H1 (cell line): Measurements from ENCODE around the gene UBR7. TPM values are rescaled to one million over a fixed set of nuclear protein-coding genes. Genes with fewer than 3 reads are reported as not detected.

Experiments used
- ASH2L ChIP-seq: fragments of 200-600, 300-600 bp; sonication (generic); IDR thresholded peaks from one replicate; pipeline ENCODE4 v1.7.1; 2017; ENCODE audit warnings: low read length
- CHD7 ChIP-seq: fragments of 300-600 bp; sonication (generic); IDR thresholded peaks from 2 replicates; pipeline ENCODE4 v1.7.1; 2012; ENCODE audit warnings: low read length, moderate library complexity, mild to moderate bottlenecking, inconsistent platforms; ENCODE audit not compliant: insufficient replicate concordance
- CREB1 ChIP-seq: IDR thresholded peaks from 2 replicates; pipeline ENCODE4 v1.6.1; 2012; ENCODE audit warnings: inconsistent platforms
- EGR1 ChIP-seq: IDR thresholded peaks from 2 replicates; pipeline ENCODE4 v1.6.1; 2011; ENCODE audit warnings: low read depth, low read length, borderline replicate concordance
- GTF2F1 ChIP-seq: IDR thresholded peaks from 2 replicates; pipeline ENCODE4 v1.6.1; 2012; ENCODE audit warnings: low read depth, low read length, improper control_type of control experiment, borderline replicate concordance
- KDM5A ChIP-seq: fragments of 200-600 bp; IDR thresholded peaks from 2 replicates; pipeline ENCODE4 v1.7.1; 2012; ENCODE audit warnings: mild to moderate bottlenecking, low read length, inconsistent platforms, mixed read lengths
- RNF2 ChIP-seq: fragments of 200-900, 300-1000 bp; sonication (generic); IDR thresholded peaks from 2 replicates; pipeline ENCODE4 v1.7.1; 2016; ENCODE audit warnings: borderline replicate concordance, low read depth, mild to moderate bottlenecking, antibody characterized with exemption, low read length; ENCODE audit not compliant: poor library complexity, severe bottlenecking; ENCODE audit errors: missing control alignments
- TBP ChIP-seq: IDR thresholded peaks from 2 replicates; pipeline ENCODE4 v1.6.1; 2011; ENCODE audit warnings: low read depth, low read length, improper control_type of control experiment
- USF2 ChIP-seq: IDR thresholded peaks from 2 replicates; pipeline ENCODE4 v1.6.1; 2011; ENCODE audit warnings: low read length, improper control_type of control experiment
- ZNF274 ChIP-seq: IDR thresholded peaks from 2 replicates; pipeline ENCODE4 v1.7.0; 2012; ENCODE audit warnings: low read length, borderline replicate concordance; ENCODE audit errors: extremely low read depth
- polyA plus RNA-seq, 7 experiments: library from polyadenylated mRNA; depleted of rRNA in 3 of 7; stranded (reverse) in 5 of 7; unstranded in 2 of 7; fragments of >200 nt in 5 of 7; fragments of 200-250 nt in 2 of 7; gene quantifications; 1 replicate in 5 of 7; 2 replicates in 1 of 7; 4 replicates in 1 of 7; pipeline versions ENCODE4 v1.2.1 to v1.2.3, GENCODE V29; 2011 to 2013; ENCODE audit warnings: missing spikeins in 2 of 7, mixed read lengths in 2 of 7
- total RNA-seq: library from RNA; stranded (reverse); fragmentation: NEBNext Ultra II Directional; extraction: Animal tissue kit (Norgen Biotek cat#: 25700); gene quantifications from 2 replicates; pipeline ENCODE4 v1.2.1, GENCODE V29; 2021

The UBR7 gene
- total and polyA plus RNA-seq, 2 of the 8 experiments (the other 6 are each of a cell fraction or from before 2014, with no cell fraction given): 20.1 to 28.4 TPM

GRCh38 chr14:93271111-93271510, 64.1 kb downstream of the UBR7 start (continued):
- TF ChIP-seq CHD7: no peak
- no peak for TF ChIP-seq ZNF274
- TF ChIP-seq GTF2F1: no peak
- no peak for TF ChIP-seq RNF2
- TF ChIP-seq EGR1: no peak
- no peak for TF ChIP-seq USF2
- no peak for TF ChIP-seq TBP
- TF ChIP-seq CREB1: no peak
- TF ChIP-seq ASH2L: no peak
- no peak for TF ChIP-seq KDM5A
